ENCODE measurements around the gene ODAD4.
"Not testable (repeated sequence)": the region's sequence is repeated elsewhere in the genome, so short reads cannot be mapped to it uniquely, and the experiment has no call there.

ODAD4 gene

GRCh38 chr17:41928693-41929251 is 1.6 kb upstream of the ODAD4 start:
- Histone ChIP-seq H3K9me3 (ENCODE audit: insufficient read depth, low read length) (no peaks in the 10 kb centered on the region), H3K4me1 (ENCODE audit: low read length) (peaks cover 12% of the 10 kb centered on the region), H3K27ac (ENCODE audit: low read length) (no peak overlapping the region), H3K4me2 (ENCODE audit: low read length) (peak overlapping the region; percentile 82; the same call in 1 of the 2 replicates), H2AFZ (ENCODE audit: low read depth, low read length) (no peak overlapping the region), H4K20me1 (ENCODE audit: insufficient read depth, low read length) (no peaks in the 10 kb centered on the region), H3K27me3 (ENCODE audit: low read depth, low read length) (no peaks in the 10 kb centered on the region), H3K36me3 (replicated peaks; ENCODE audit: low read depth, low read length) (no peaks in the 10 kb centered on the region), H3K79me2 (ENCODE audit: low read length) (0 out of 2 replicates have a peak, but pooled peaks cover 7% of the 10 kb centered on the region), H3K4me3 (ENCODE audit: low read length) (no peak overlapping the region), H3K9ac (ENCODE audit: low read length) (no peak overlapping the region)
- TF ChIP-seq EZH2phosphoT487 (IDR thresholded peaks at IDR 0.05; ENCODE audit: low read depth) (no peak), CTCF (IDR thresholded peaks at IDR 0.05; ENCODE audit: low read depth, low read length) (no peak)

- peak overlapping the region; percentile 97 for H3K4me3 ChIP-seq (ENCODE audit: low read length)
- not testable (repeated sequence) for H3K36me3 ChIP-seq (replicated peaks; ENCODE audit: low read depth, low read length); H3K79me2 ChIP-seq (ENCODE audit: low read length); H4K20me1 ChIP-seq (ENCODE audit: insufficient read depth, low read length); H3K27ac ChIP-seq (ENCODE audit: low read length); H3K9me3 ChIP-seq (ENCODE audit: insufficient read depth, low read length); H3K27me3 ChIP-seq (ENCODE audit: low read depth, low read length)
- peaks cover 12% of the 10 kb centered on the region for H3K4me1 ChIP-seq (ENCODE audit: low read length)
- H3K4me2 ChIP-seq (ENCODE audit: low read length), result peak overlapping the region; percentile 82
- peak overlapping the region; percentile 99; the same call in 1 of the 2 replicates for H2AFZ ChIP-seq (ENCODE audit: low read depth, low read length)
- 0 out of 2 replicates have a peak overlapping the region, but pooled peaks have one; percentile 85 for H3K9ac ChIP-seq (ENCODE audit: low read length)
Measured at GRCh38 chr17:41930833-41931156, 378 bp downstream of the ODAD4 start.

GRCh38 chr17:41931715-41932114 is 1.3 kb downstream of the ODAD4 start:
- H3K27ac ChIP-seq (ENCODE audit: low read length); H3K9ac ChIP-seq (ENCODE audit: low read length); H3K79me2 ChIP-seq (ENCODE audit: low read length); H2AFZ ChIP-seq (ENCODE audit: low read depth, low read length); H4K20me1 ChIP-seq (ENCODE audit: insufficient read depth, low read length); H3K4me2 ChIP-seq (ENCODE audit: low read length); H3K36me3 ChIP-seq (replicated peaks; ENCODE audit: low read depth, low read length); H3K27me3 ChIP-seq (ENCODE audit: low read depth, low read length); H3K9me3 ChIP-seq (ENCODE audit: insufficient read depth, low read length); H3K4me3 ChIP-seq (ENCODE audit: low read length): not testable (repeated sequence)
- peaks cover 12% of the 10 kb centered on the region for H3K4me1 ChIP-seq (ENCODE audit: low read length)

- Histone ChIP-seq H2AFZ (ENCODE audit: low read depth, low read length) (peak overlapping the region; percentile 86), H3K4me3 (ENCODE audit: low read length) (no peak overlapping the region; the same call in 1 of the 2 replicates), H4K20me1 (ENCODE audit: insufficient read depth, low read length) (no peaks in the 10 kb centered on the region), H3K27ac (ENCODE audit: low read length) (no peak overlapping the region), H3K79me2 (ENCODE audit: low read length) (0 out of 2 replicates have a peak, but pooled peaks cover 7% of the 10 kb centered on the region), H3K4me2 (ENCODE audit: low read length) (peak overlapping the region; percentile 39), H3K4me1 (ENCODE audit: low read length) (peaks cover 12% of the 10 kb centered on the region), H3K9me3 (ENCODE audit: insufficient read depth, low read length) (no peaks in the 10 kb centered on the region), H3K27me3 (ENCODE audit: low read depth, low read length) (no peaks in the 10 kb centered on the region), H3K9ac (ENCODE audit: low read length) (no peak overlapping the region), H3K36me3 (replicated peaks; ENCODE audit: low read depth, low read length) (no peaks in the 10 kb centered on the region)
- no peak for TF ChIP-seq CTCF (IDR thresholded peaks at IDR 0.05; ENCODE audit: low read depth, low read length)
- TF ChIP-seq EZH2phosphoT487 (IDR thresholded peaks at IDR 0.05; ENCODE audit: low read depth), result no peak
Measured at GRCh38 chr17:41932816-41933389, 2.5 kb downstream of the ODAD4 start.

- Histone ChIP-seq H3K4me1 (ENCODE audit: low read length) (peaks cover 6% of the 10 kb centered on the region), H3K79me2 (ENCODE audit: low read length) (no peaks in the 10 kb centered on the region), H3K27me3 (ENCODE audit: low read depth, low read length) (no peaks in the 10 kb centered on the region), H3K9ac (ENCODE audit: low read length) (no peak overlapping the region), H4K20me1 (ENCODE audit: insufficient read depth, low read length) (no peaks in the 10 kb centered on the region), H3K36me3 (replicated peaks; ENCODE audit: low read depth, low read length) (no peaks in the 10 kb centered on the region), H2AFZ (ENCODE audit: low read depth, low read length) (no peak overlapping the region), H3K4me2 (ENCODE audit: low read length) (no peak overlapping the region), H3K9me3 (ENCODE audit: insufficient read depth, low read length) (no peaks in the 10 kb centered on the region), H3K27ac (ENCODE audit: low read length) (no peak overlapping the region), H3K4me3 (ENCODE audit: low read length) (no peak overlapping the region)
- no peak for TF ChIP-seq EZH2phosphoT487 (IDR thresholded peaks at IDR 0.05; ENCODE audit: low read depth)
- TF ChIP-seq CTCF (IDR thresholded peaks at IDR 0.05; ENCODE audit: low read depth, low read length), result no peak
Measured at GRCh38 chr17:41935641-41936040, 5.2 kb downstream of the ODAD4 start.
